Erythroblast (primary cell): ENCODE results near the gene LRTM2.

ENCODE experiments used
- GATA1 ChIP-seq: IDR thresholded peaks from 2 replicates; pipeline ENCODE4 v1.6.1; 2011; ENCODE audit warnings: low read depth, mild to moderate bottlenecking, control low read depth, low read length, moderate library complexity
- POLR2A ChIP-seq: IDR thresholded peaks from 2 replicates; pipeline ENCODE4 v1.6.1; 2011; ENCODE audit warnings: mild to moderate bottlenecking, low read length

DNA sequence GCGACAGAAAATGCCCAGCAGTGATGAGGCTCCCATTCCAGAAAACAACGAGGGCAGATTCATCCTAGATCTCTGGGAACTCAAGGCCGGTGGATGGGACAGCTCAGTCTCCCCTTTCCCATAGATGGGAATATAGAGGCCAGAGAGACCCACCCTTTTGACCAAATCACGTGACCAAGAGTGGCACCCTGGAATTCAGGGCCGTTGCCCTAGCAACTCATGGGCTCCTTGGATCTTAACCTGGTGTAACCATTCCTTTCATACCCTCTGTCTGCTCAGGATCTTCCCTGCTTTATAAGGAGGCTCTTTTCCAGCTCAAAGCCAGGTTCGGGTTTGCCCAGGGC, 8.4 kb upstream of the LRTM2 start:
- TF ChIP-seq POLR2A (no peak), GATA1 (no peak)
